Keratinocyte (primary cell): ENCODE measurements around the gene SLC1A4. TPM values are rescaled to one million over a fixed set of nuclear protein-coding genes. Genes with fewer than 3 reads are reported as not detected.

Experiments
- DNase-seq: peaks from one replicate; pipeline ENCODE4 v3.0.0-alpha.2; 2011; ENCODE audit warnings: low read depth, missing footprints, low spot score
- FAIRE-seq: peaks from 2 replicates; lab custom pipeline; 2011; peaks lifted over from hg19 to GRCh38; lab: Jason Lieb, UNC
- H2AFZ ChIP-seq: 2 replicates; pipeline ENCODE4 v1.6.0; 2012; ENCODE audit warnings: low read length, control low read depth, inconsistent platforms; ENCODE audit not compliant: control insufficient read depth
- H3K27ac ChIP-seq: 2 replicates; pipeline ENCODE4 v1.5.1; 2011; ENCODE audit warnings: low read length; ENCODE audit not compliant: control insufficient read depth, insufficient read depth
- H3K27me3 ChIP-seq: 3 replicates; pipeline ENCODE4 v1.6.0; 2011; ENCODE audit warnings: low read length; ENCODE audit not compliant: control insufficient read depth, insufficient read depth; ENCODE audit errors: extremely low read depth
- H3K36me3 ChIP-seq, 2 experiments: 2 replicates in 1 of 2; 3 replicates in 1 of 2; pipeline ENCODE4 v1.5.1; 2011; ENCODE audit warnings: low read length in 2 of 2, mild to moderate bottlenecking in 1 of 2; ENCODE audit not compliant: control insufficient read depth in 2 of 2, insufficient read depth in 2 of 2; ENCODE audit errors: extremely low read depth in 1 of 2
- H3K4me1 ChIP-seq: 3 replicates; pipeline ENCODE4 v1.5.1; 2011; ENCODE audit warnings: low read length; ENCODE audit not compliant: control insufficient read depth, insufficient read depth; ENCODE audit errors: extremely low read depth
- H3K4me2 ChIP-seq: 3 replicates; pipeline ENCODE4 v1.6.0; 2011; ENCODE audit warnings: low read depth, low read length; ENCODE audit not compliant: control insufficient read depth, insufficient read depth; ENCODE audit errors: extremely low read depth
- H3K4me3 ChIP-seq, 3 experiments: fragments of 200-600 bp in 1 of 3; sonication (generic) in 1 of 3; 2 replicates in 2 of 3; 3 replicates in 1 of 3; pipeline ENCODE4 v1.5.1; 2011 to 2016; ENCODE audit warnings: low read length in 3 of 3, mild to moderate bottlenecking in 3 of 3, control low read depth in 2 of 3, inconsistent platforms in 1 of 3, low read depth in 1 of 3, mixed read lengths in 1 of 3, mixed run types in 1 of 3, moderate library complexity in 1 of 3; ENCODE audit not compliant: control insufficient read depth in 2 of 3, insufficient read depth in 2 of 3; ENCODE audit errors: extremely low read depth in 1 of 3
- H3K79me2 ChIP-seq: 2 replicates; pipeline ENCODE4 v1.6.0; 2012; ENCODE audit warnings: low read length; ENCODE audit not compliant: control insufficient read depth, insufficient read depth
- H3K9ac ChIP-seq: 3 replicates; pipeline ENCODE4 v1.6.0; 2011; ENCODE audit warnings: low read length; ENCODE audit not compliant: control insufficient read depth, insufficient read depth; ENCODE audit errors: extremely low read depth
- H3K9me1 ChIP-seq: 3 replicates; pipeline ENCODE4 v1.6.0; 2011; ENCODE audit warnings: low read length; ENCODE audit not compliant: control insufficient read depth, insufficient read depth; ENCODE audit errors: extremely low read depth
- H3K9me3 ChIP-seq: 2 replicates; pipeline ENCODE4 v1.5.1; 2012; ENCODE audit warnings: low read depth, low read length; ENCODE audit not compliant: control insufficient read depth
- H4K20me1 ChIP-seq: 3 replicates; pipeline ENCODE4 v1.6.0; 2011; ENCODE audit warnings: low read length; ENCODE audit not compliant: control insufficient read depth, insufficient read depth; ENCODE audit errors: extremely low read depth
- CTCF ChIP-seq, 3 experiments: IDR thresholded peaks in 1 of 3; conservative IDR thresholded peaks in 1 of 3; optimal IDR thresholded peaks in 1 of 3; 2 replicates in 2 of 3; 3 replicates in 1 of 3; pipeline versions ENCODE3 to v1.5.1; 2011; ENCODE audit warnings: low read length in 3 of 3, mild to moderate bottlenecking in 3 of 3, moderate library complexity in 2 of 3, control low read depth in 1 of 3, inconsistent platforms in 1 of 3; ENCODE audit not compliant: insufficient read depth in 2 of 3; ENCODE audit errors: extremely low read depth in 1 of 3
- EZH2 ChIP-seq: IDR thresholded peaks from one replicate; pipeline ENCODE4 v1.6.1; 2012; ENCODE audit warnings: inconsistent platforms, mild to moderate bottlenecking, low read length, moderate library complexity
- dilution Hi-C: fragments of 300-500 bp; cut with MboI; formaldehyde crosslinking; loops from one replicate; pipeline ENCODE4 v1.7.0; 2020; ENCODE audit warnings: low sequenced_read_pairs; ENCODE audit not compliant: extremely low pct_ligation_motif_present
- polyA plus RNA-seq, 5 experiments: library from polyadenylated mRNA; depleted of rRNA in 3 of 5; stranded (reverse) in 3 of 5; stranded (forward) in 1 of 5; unstranded in 1 of 5; fragments of >200 nt; gene quantifications; 1 replicate in 1 of 5; 2 replicates in 3 of 5; 3 replicates in 1 of 5; pipeline versions ENCODE4 v1.2.1 to v1.2.3, GENCODE V29; 2011 to 2012; ENCODE audit warnings: missing spikeins in 2 of 5, low read depth in 1 of 5, low replicate concordance in 1 of 5

Gene SLC1A4
- polyA plus RNA-seq, 1 donor (not counting 4 experiments of a cell fraction or from before 2014, with no cell fraction given), result 8.2 TPM

- H3K4me2 ChIP-seq, result no peak overlapping the region
- H3K36me3 ChIP-seq, result peaks cover 0 to 11% of the 10 kb centered on the region in 2 experiments
- H3K9me1 ChIP-seq, result no peaks in the 10 kb centered on the region
- no peak overlapping the region for H3K9ac ChIP-seq
- no peak overlapping the region for H3K4me3 ChIP-seq
- dilution Hi-C loops, result loop anchor here (25.0 kb wide), 1 partner anchor 114 kb away; no protein-coding TSS in a partner anchor
- no peaks in the 10 kb centered on the region for H3K9me3 ChIP-seq
- no peaks in the 10 kb centered on the region for H3K79me2 ChIP-seq
- H4K20me1 ChIP-seq, result no peaks in the 10 kb centered on the region
- no peak overlapping the region for H3K27ac ChIP-seq
- TF ChIP-seq EZH2 (no peak), CTCF (optimal IDR thresholded peaks at IDR 0.05 in 1 of 3, IDR thresholded peaks at IDR 0.05 in 1 of 3, conservative IDR thresholded peaks at IDR 0.05 in 1 of 3; ENCODE audit: extremely low read depth in 1 of 3, insufficient read depth in 2 of 3, low read length in 3 of 3) (no peak)
- peaks cover 18% of the 10 kb centered on the region for H3K4me1 ChIP-seq
- no peak for FAIRE-seq
- no peak overlapping the region for H2AFZ ChIP-seq
- H3K27me3 ChIP-seq, result no peaks in the 10 kb centered on the region
- no peak for DNase-seq
Observed at GRCh38 chr2:65026154-65026553, 37.0 kb downstream of the SLC1A4 start.

- TF ChIP-seq EZH2, result no peak
- no peak for TF ChIP-seq CTCF (optimal IDR thresholded peaks at IDR 0.05 in 1 of 3, IDR thresholded peaks at IDR 0.05 in 1 of 3, conservative IDR thresholded peaks at IDR 0.05 in 1 of 3; ENCODE audit: extremely low read depth in 1 of 3, insufficient read depth in 2 of 3, low read length in 3 of 3)
- dilution Hi-C loops, result loop anchor here (25.0 kb wide), 1 partner anchor 115 kb away; no protein-coding TSS in a partner anchor
- Histone ChIP-seq H3K9me3 (no peaks in the 10 kb centered on the region), H3K4me2 (no peak overlapping the region), H3K9me1 (no peaks in the 10 kb centered on the region), H3K27me3 (no peaks in the 10 kb centered on the region), H4K20me1 (no peaks in the 10 kb centered on the region), H3K4me3 (no peak overlapping the region), H3K4me1 (peaks cover 18% of the 10 kb centered on the region), H3K36me3 (peaks cover 0 to 8% of the 10 kb centered on the region in 2 experiments), H3K79me2 (no peaks in the 10 kb centered on the region), H3K9ac (no peak overlapping the region), H3K27ac (no peak overlapping the region), H2AFZ (no peak overlapping the region)
- no peak for FAIRE-seq
- no peak for DNase-seq
Observed at GRCh38 chr2:65026704-65027464, 37.7 kb downstream of the SLC1A4 start.
